HG03066 (cell line): ENCODE results near the gene CCDC107.

Experiments
- ATAC-seq: cut with Tn5 transposase; IDR thresholded peaks from one replicate; pipeline ENCODE4 v1.9.1; 2021; ENCODE audit warnings: low read depth; ENCODE audit not compliant: unreplicated experiment

The CCDC107 gene

DNA sequence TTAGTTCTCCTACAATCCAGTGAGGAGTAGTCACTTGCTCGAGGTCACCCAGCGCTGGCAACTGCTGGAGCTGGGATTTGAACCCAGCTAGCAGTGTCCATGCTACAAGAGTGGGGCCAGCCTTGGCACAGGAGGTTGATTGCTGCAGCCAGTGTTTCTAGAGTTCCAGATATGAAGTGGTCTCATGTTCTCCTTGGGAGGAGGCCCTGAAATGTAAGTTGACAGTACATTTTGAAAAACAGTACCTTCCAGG lies 802 bp downstream of the CCDC107 start:
- ATAC-seq, result no peak

DNA sequence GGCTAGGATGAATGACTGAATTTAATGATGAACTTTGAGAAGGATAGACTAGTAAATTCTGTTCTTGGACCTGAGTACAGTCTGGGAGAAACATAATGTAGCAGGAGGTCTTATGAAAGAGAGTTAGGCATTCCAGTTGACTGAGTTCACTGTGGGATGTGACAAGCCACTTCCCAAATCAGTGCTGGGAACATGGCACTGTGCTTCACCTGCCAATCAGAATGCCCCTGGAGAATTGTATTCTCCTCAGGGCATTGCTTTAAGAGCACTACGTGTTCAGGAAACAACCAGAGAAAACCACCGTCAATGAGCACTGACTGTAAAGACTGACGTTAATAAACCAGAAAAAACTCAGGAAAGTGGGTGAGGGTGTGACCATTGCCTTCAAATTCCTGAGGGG lies 1.2 kb downstream of the CCDC107 start:
- no peak for ATAC-seq

DNA sequence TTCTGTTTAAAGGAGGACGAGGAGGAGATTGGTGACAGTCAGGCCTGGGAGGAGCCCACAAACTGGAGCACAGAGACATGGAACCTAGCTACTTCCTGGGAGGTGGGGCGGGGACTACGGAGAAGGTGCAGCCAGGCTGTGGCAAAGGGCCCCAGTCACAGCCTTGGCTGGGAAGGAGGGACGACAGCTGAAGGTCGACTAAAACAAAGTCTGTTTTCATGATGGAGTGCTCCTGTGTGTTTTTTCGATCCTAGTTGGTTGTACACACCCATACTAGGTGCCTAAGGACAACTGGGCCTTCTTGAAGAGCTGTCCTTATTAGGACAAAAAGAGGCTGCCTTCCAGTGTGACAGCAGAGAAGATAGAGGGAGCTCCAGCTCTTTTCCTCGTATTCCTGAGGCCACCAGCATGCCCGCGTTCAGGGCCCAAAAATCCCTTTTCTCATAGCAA lies 2.9 kb downstream of the CCDC107 start:
- ATAC-seq, result no peak

DNA sequence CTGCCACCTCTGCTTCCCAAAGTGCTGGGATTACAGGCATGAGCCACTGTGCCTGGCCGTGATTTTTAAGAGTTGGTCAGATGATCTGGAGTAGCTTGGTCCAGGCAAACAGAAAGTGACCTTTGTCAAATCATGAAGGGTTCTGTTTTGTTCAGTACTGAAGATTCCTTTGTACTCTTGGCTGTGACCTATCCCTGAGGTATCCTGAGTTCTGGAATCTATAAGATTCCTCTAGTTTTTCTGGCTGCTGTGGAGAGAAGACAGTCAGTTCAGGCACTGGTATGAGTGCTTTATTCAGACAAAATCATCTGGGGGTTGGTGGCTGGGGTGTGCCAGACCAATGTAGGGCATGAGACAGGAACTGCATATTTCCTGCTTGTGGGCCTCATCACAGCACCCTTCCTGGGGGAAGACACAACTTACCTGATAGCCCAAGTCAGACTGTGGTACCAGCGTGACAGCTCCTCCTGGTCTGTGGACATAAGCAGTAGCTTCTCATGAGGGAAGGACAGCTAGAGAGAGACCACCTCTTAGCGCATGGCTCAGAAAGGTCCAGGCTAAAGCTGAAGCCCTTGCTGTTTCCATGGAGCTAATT lies 3.8 kb downstream of the CCDC107 start:
- ATAC-seq, result no peak

DNA sequence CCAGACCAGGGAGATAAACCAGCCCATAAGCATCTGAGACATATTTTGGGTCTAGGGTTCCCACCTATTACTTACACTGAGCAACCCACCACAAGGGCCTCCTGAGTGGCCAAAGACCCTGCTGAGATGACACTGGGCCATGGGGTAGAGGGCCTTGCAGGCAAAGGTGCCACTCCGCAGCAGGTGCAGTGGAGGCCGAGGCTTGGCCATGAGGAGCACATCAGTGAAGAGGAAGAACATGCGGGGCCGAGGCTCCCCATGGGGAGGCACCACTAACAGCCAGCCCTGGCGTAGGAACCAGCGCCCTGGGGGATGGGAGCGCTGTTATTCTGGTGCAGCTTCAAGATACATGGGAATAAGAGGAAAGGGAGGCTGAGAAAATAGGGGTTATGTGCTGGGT lies 4.3 kb downstream of the CCDC107 start:
- no peak for ATAC-seq

DNA sequence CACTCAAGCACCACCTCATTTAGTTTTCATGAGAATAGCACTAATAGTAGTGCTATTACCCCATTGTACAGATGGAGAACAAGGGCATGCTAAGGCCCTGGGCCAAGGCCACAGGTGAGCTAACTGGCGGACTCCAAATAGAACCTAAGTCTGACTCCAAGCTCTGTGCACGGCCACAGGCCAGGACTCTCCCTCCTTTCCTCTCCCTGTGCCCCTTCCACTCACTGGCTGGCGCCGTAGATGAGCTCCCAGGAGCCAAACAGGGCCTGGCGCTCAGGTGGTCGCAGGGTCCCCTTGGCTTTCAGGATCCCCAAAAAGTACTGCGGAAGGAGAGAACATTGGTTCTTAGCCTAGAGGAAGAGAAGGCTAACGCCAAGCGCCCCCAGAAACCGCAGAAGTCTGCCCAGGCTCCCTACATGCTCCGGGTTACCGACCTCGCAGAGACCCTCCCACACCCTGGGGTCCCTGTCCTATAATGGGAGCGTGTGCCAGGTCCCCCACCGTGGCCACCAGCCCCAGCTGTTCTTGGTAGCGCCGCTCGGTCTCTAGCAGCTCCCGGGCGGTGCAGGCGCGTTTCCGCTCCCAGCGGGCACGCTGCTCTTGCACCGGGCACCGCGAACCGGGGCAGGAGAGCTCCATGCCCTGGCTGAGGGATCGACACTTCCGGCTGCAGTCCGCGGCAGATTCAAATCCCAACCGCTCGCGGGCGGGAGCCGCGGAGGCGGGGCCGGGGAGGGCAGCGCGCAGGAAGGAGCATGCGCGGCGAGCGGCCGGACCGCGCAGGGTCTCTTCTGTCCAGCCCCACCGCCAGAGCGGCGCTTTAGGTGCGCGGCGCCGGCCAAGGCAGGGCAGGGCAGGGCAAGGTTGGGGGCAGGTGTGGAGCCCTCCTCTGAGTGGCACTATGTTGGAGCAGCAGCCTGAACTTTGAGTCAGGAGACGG lies 6.7 kb downstream of the CCDC107 start, which contains the start of gene ARHGEF39:
TSS of gene ARHGEF39 (minus strand) at position 665 of the 940 bp plus-strand sequence. CDS start at position 639, 26 bp downstream.
- peak; percentile 72 for ATAC-seq

DNA sequence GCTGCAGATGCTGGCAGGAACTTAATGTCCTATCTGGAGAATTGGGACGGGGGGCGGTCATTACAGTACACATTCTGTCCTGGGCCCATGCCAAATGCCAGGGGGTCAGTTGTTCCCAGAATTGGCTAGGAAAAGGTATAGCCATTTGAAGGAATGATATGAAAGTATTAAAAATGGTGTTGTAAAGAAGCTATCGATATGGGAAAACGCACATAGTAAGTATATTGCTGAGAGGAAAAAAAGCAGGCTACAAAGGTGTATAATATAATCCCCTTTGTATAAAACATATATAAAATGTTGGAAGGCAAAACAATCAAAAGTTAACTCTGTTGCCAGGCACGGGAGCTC lies 7.4 kb downstream of the CCDC107 start:
- no peak for ATAC-seq

DNA sequence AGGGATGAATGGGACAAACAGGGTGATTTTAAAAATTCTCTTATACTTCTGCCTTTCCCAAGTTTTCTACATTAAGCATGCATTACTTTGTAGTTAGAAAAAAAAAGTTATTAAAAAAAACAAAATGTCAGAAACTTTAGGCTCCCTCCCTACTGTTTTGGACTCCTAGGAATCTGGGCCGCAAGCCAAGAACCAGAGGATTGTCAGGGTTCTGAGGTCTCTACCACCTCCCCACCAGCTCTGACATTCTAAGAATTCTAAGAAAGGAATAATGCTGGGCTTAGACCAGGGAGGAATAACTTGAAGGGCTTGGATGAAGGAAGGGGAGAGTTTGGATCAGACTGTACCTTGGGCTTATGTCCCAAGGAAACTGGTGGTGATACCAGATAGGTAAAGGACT lies 8.0 kb downstream of the CCDC107 start:
- ATAC-seq, result no peak

DNA sequence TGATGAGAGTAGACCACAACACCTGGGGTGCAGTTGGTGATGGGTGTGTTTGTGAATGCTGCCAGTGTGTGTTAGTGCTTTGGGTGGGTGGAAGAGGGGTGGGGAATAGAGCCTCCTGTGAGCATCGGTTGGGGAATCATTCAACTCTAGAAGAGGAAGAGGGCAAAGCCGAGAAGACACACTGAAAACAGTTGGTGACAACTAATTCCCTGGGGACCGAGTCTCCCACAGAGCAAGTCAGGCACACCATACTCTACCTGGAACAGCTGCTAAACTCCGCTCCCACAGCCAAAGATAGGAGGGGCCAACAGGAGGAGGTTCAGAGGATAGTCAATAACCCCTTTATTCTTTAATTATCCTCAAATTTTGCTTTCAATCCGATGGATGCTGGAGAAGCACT lies 8.5 kb downstream of the CCDC107 start:
- no peak for ATAC-seq

DNA sequence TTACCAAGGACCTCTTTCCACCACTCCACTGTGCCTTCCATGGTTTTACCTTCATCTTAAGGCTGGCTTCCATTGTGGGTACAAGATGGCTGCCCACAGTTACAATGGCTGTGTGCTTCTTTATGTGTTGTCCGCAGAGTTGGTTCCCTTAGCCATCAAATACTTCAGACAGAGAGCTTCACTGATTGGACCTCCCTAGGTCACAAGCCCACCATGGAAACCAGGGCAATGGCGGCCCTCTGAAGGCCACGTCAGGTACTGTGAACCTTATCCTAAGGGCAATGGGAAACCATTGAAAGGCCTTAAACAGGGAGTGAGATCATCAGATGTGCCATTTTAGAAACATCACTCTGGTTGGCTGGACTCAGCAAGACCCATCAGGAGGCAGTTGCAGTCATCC lies 9.8 kb downstream of the CCDC107 start:
- ATAC-seq, result no peak

DNA sequence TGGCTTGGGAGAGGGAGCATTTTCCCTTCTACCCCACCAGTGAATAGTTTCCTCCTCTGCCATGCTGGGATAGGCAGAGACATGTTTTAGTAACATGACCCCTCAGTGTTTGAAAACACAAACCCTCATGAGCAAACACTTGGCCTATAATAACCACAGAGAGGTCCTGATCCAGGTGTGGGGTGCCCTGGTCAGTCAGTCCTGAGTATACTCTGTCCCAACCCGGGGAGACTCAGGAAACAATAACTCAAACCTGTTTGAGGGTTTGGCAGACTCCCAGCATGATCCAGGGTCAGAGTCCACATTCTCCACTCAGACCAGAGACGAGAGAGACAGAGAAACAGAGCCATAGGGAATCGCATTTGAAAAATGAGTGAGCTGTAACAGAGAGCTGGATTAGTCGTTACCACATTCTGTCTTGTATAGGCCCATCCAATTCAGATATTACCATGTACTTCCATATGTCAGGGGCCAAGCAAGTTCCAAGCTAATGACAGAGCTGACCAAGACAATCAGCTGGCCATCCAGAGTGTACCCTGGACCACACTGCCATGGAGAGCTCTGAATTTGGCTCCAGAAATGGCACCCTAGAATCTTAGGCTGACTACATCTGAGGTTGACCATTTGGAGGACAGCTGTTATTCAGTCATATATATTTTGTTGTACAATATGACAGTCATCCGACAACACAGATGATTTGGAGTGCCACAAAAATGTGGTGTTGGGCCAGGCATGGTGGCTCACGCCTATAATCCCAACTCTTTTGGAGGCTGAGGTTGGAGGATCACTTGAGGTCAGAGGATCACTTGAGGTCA lies 11.4 kb downstream of the CCDC107 start:
- no peak for ATAC-seq

DNA sequence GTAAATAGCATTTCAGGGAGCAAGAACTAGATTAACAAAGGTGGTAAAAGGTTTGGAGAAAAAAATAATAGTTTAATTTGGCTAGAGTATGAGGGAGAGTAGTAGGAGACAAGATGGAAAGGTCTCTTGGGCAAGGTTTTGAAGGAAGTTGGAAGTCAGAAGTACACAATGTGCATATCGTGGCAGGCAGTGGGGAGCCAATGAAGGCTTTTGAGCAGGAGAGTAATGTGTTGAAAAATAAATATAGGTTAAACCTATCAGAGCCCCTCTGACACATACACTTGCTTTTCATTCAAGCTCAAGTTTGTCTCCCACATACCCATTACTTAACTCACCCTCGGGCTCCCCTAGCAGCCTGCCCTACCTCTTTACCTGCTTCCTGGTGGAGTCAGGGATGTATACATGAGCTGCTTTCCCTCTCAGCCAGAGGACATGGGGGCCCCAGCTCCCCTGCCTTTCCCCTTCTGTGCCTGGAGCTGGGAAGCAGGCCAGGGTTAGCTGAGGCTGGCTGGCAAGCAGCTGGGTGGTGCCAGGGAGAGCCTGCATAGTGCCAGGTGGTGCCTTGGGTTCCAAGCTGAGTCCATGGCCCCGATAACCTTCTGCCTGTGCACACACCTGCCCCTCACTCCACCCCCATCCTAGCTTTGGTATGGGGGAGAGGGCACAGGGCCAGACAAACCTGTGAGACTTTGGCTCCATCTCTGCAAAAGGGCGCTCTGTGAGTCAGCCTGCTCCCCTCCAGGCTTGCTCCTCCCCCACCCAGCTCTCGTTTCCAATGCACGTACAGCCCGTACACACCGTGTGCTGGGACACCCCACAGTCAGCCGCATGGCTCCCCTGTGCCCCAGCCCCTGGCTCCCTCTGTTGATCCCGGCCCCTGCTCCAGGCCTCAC lies 15.3 kb downstream of the CCDC107 start, which contains the start of gene CA9:
TSS of gene CA9 (plus strand) at position 797 of the 893 bp plus-strand sequence. CDS start at position 829, 32 bp downstream.
- ATAC-seq, result no peak

DNA sequence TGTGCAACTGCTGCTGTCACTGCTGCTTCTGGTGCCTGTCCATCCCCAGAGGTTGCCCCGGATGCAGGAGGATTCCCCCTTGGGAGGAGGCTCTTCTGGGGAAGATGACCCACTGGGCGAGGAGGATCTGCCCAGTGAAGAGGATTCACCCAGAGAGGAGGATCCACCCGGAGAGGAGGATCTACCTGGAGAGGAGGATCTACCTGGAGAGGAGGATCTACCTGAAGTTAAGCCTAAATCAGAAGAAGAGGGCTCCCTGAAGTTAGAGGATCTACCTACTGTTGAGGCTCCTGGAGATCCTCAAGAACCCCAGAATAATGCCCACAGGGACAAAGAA lies 15.9 kb downstream of the CCDC107 start:
- ATAC-seq, result no peak

DNA sequence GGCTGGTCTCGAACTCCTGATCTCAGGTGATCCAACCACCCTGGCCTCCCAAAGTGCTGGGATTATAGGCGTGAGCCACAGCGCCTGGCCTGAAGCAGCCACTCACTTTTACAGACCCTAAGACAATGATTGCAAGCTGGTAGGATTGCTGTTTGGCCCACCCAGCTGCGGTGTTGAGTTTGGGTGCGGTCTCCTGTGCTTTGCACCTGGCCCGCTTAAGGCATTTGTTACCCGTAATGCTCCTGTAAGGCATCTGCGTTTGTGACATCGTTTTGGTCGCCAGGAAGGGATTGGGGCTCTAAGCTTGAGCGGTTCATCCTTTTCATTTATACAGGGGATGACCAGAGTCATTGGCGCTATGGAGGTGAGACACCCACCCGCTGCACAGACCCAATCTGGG lies 17.1 kb downstream of the CCDC107 start:
- ATAC-seq, result no peak

DNA sequence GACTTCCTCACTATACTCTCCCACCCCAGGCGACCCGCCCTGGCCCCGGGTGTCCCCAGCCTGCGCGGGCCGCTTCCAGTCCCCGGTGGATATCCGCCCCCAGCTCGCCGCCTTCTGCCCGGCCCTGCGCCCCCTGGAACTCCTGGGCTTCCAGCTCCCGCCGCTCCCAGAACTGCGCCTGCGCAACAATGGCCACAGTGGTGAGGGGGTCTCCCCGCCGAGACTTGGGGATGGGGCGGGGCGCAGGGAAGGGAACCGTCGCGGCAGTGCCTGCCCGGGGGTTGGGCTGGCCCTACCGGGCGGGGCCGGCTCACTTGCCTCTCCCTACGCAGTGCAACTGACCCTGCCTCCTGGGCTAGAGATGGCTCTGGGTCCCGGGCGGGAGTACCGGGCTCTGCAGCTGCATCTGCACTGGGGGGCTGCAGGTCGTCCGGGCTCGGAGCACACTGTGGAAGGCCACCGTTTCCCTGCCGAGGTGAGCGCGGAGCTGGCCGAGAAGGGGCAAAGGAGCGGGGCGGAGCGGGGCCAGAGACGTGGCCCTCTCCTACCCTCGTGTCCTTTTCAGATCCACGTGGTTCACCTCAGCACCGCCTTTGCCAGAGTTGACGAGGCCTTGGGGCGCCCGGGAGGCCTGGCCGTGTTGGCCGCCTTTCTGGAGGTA lies 17.8 kb downstream of the CCDC107 start:
- no peak for ATAC-seq

DNA sequence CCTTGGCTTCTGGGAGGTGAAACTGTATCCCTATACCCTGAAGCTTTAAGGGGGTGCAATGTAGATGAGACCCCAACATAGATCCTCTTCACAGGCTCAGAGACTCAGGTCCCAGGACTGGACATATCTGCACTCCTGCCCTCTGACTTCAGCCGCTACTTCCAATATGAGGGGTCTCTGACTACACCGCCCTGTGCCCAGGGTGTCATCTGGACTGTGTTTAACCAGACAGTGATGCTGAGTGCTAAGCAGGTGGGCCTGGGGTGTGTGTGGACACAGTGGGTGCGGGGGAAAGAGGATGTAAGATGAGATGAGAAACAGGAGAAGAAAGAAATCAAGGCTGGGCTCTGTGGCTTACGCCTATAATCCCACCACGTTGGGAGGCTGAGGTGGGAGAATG lies 21.0 kb downstream of the CCDC107 start:
- no peak for ATAC-seq

DNA sequence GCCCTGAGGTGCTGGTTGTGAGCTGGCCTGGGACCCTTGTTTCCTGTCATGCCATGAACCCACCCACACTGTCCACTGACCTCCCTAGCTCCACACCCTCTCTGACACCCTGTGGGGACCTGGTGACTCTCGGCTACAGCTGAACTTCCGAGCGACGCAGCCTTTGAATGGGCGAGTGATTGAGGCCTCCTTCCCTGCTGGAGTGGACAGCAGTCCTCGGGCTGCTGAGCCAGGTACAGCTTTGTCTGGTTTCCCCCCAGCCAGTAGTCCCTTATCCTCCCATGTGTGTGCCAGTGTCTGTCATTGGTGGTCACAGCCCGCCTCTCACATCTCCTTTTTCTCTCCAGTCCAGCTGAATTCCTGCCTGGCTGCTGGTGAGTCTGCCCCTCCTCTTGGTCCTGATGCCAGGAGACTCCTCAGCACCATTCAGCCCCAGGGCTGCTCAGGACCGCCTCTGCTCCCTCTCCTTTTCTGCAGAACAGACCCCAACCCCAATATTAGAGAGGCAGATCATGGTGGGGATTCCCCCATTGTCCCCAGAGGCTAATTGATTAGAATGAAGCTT lies 21.8 kb downstream of the CCDC107 start:
- no peak for ATAC-seq

DNA sequence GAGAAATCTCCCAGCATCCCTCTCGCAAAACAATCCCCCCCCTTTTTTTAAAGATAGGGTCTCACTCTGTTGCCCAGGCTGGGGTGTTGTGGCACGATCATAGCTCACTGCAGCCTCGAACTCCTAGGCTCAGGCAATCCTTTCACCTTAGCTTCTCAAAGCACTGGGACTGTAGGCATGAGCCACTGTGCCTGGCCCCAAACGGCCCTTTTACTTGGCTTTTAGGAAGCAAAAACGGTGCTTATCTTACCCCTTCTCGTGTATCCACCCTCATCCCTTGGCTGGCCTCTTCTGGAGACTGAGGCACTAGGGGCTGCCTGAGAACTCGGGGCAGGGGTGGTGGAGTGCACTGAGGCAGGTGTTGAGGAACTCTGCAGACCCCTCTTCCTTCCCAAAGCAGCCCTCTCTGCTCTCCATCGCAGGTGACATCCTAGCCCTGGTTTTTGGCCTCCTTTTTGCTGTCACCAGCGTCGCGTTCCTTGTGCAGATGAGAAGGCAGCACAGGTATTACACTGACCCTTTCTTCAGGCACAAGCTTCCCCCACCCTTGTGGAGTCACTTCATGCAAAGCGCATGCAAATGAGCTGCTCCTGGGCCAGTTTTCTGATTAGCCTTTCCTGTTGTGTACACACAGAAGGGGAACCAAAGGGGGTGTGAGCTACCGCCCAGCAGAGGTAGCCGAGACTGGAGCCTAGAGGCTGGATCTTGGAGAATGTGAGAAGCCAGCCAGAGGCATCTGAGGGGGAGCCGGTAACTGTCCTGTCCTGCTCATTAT lies 22.4 kb downstream of the CCDC107 start:
- ATAC-seq, result no peak
